Prostate gland (tissue), 2 donors: ENCODE data around the gene FAM217B.

Source experiments
- POLR2AphosphoS5 ChIP-seq: sonication (generic); formaldehyde crosslinking; IDR thresholded peaks from one replicate; pipeline ENCODE4 v1.6.1; 2017; ENCODE audit warnings: antibody characterized with exemption
- TF ChIP-seq, protein P1 (sequence below), 4 experiments: fragments of 200-600 bp in 2 of 4; fragments of 450-650 bp in 2 of 4; sonication (generic) in 2 of 4; IDR thresholded peaks; 1 replicate in 3 of 4; 2 replicates in 1 of 4; pipeline ENCODE4 v1.5.1; 2016 to 2019; ENCODE audit warnings: antibody characterized with exemption in 4 of 4, mild to moderate bottlenecking in 2 of 4, moderate library complexity in 2 of 4

DNA sequence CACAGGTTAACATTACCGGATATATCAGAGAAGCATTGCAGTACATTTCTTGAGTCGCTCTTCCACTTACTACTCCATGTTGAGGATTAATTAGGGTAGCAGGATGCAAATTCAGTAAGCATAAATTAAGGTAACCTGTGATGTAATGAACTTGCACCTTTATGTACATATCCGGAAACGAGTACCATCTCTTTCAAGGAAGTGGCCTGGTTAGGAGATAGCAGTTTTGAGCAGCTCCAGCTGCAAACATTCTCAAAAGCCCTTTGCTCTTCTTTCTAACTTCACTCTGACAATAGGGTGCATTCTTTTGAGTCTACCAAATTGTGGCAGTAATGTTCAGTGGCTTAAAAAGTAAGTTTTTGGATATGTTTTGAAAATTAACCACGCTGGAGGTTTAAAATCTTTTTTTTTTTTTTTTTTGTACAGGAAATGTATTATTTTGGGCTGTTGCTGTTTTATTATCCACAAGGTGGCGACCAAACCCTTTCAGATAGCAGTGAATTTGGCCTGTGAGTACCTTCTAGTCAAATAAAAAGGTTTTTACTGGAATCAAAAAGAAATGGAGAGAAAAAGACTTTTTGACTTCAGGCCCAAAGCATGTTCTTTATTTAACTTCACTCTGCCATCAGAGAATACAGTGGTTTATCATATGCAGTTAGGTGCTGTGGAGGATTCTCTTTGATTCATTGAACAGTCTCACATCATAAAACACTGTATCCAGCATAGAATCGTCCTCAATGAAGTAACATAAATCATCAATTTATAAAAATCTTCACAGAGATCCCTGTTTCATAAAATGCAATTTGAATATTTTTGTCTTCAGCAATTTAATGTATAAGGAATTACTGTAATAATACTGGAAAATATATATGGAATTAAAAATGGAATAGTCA lies 8.9 kb downstream of the FAM217B start:
- TF ChIP-seq, protein P1, sequence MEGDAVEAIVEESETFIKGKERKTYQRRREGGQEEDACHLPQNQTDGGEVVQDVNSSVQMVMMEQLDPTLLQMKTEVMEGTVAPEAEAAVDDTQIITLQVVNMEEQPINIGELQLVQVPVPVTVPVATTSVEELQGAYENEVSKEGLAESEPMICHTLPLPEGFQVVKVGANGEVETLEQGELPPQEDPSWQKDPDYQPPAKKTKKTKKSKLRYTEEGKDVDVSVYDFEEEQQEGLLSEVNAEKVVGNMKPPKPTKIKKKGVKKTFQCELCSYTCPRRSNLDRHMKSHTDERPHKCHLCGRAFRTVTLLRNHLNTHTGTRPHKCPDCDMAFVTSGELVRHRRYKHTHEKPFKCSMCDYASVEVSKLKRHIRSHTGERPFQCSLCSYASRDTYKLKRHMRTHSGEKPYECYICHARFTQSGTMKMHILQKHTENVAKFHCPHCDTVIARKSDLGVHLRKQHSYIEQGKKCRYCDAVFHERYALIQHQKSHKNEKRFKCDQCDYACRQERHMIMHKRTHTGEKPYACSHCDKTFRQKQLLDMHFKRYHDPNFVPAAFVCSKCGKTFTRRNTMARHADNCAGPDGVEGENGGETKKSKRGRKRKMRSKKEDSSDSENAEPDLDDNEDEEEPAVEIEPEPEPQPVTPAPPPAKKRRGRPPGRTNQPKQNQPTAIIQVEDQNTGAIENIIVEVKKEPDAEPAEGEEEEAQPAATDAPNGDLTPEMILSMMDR (IDR thresholded peaks at IDR 0.05): peak; percentile 14 to 72 (median 62)
- TF ChIP-seq POLR2AphosphoS5: peak; percentile 27
